GM04503 (cell line): ENCODE measurements around the gene PRKAR1A.
A peak's percentile ranks its signal among the peaks of the same experiment; 100 is the strongest.

ENCODE experiments used
- DNase-seq: peaks from one replicate; pipeline ENCODE4 v3.0.0-alpha.2; 2012; ENCODE audit warnings: low read depth

The PRKAR1A gene

GRCh38 chr17:68542698-68543463 is 30.7 kb downstream of the PRKAR1A start:
- no peak for DNase-seq

- DNase-seq, result no peak
Observed at GRCh38 chr17:68544111-68544915, 32.1 kb downstream of the PRKAR1A start.

- DNase-seq, result no peak
Observed at GRCh38 chr17:68556551-68556950, 44.3 kb downstream of the PRKAR1A start.

- DNase-seq, result no peak
Observed at GRCh38 chr17:68559316-68559715, 47.1 kb downstream of the PRKAR1A start.

GRCh38 chr17:68560966-68561720 is 48.9 kb downstream of the PRKAR1A start:
- no peak for DNase-seq

- peak; percentile 77 for DNase-seq
Observed at GRCh38 chr17:68562736-68563135, 50.5 kb downstream of the PRKAR1A start.

GRCh38 chr17:68564415-68565111 is 52.3 kb downstream of the PRKAR1A start:
- no peak for DNase-seq

GRCh38 chr17:68565661-68566441 is 53.6 kb downstream of the PRKAR1A start:
- DNase-seq, result no peak

- DNase-seq, result no peak
Observed at GRCh38 chr17:68566442-68566738, 54.2 kb downstream of the PRKAR1A start.

- no peak for DNase-seq
Observed at GRCh38 chr17:68567035-68567434, 54.8 kb downstream of the PRKAR1A start.

GRCh38 chr17:68567581-68567980 is 55.4 kb downstream of the PRKAR1A start:
- DNase-seq, result no peak

- DNase-seq, result no peak
Observed at GRCh38 chr17:68568581-68568980, 56.4 kb downstream of the PRKAR1A start.

GRCh38 chr17:68569346-68569745 is 57.1 kb downstream of the PRKAR1A start:
- DNase-seq, result no peak

GRCh38 chr17:68570526-68570925 is 58.3 kb downstream of the PRKAR1A start:
- no peak for DNase-seq

- no peak for DNase-seq
Observed at GRCh38 chr17:68572138-68572842, 60.1 kb downstream of the PRKAR1A start.

GRCh38 chr17:68573338-68573737 is 61.1 kb downstream of the PRKAR1A start:
- no peak for DNase-seq

GRCh38 chr17:68576137-68576536 is 63.9 kb downstream of the PRKAR1A start:
- no peak for DNase-seq

- DNase-seq, result peak; percentile 72
Observed at GRCh38 chr17:68576811-68577496, 64.7 kb downstream of the PRKAR1A start.

GRCh38 chr17:68577497-68577821 is 65.2 kb downstream of the PRKAR1A start:
- DNase-seq, result no peak

- DNase-seq, result no peak
Observed at GRCh38 chr17:68578236-68578635, 66.0 kb downstream of the PRKAR1A start.
